Kasumi-1 (cell line): Measurements from ENCODE around the gene TEAD3.
"Not testable (repeated sequence)": the region's sequence is repeated elsewhere in the genome, so short reads cannot be mapped to it uniquely, and the experiment has no call there.

ENCODE experiments used
- DNase-seq, 2 experiments: peaks; one replicate each; lab custom pipeline; 2025; lab: John Stamatoyannopoulos, UW

TEAD3 gene

GRCh38 chr6:35451354-35452182, 45.3 kb downstream of the TEAD3 start:
- no peak for DNase-seq

- peak; percentile 88 to 94 for DNase-seq
Measured at GRCh38 chr6:35449287-35449881, 47.5 kb downstream of the TEAD3 start.

GRCh38 chr6:35448191-35448590, 48.7 kb downstream of the TEAD3 start:
- no peak for DNase-seq

- no peak for DNase-seq
Measured at GRCh38 chr6:35445691-35446090, 51.2 kb downstream of the TEAD3 start.

- no peak for DNase-seq
Measured at GRCh38 chr6:35443341-35444030, 53.4 kb downstream of the TEAD3 start.

- no peak for DNase-seq
Measured at GRCh38 chr6:35442693-35443092, 54.2 kb downstream of the TEAD3 start.

- no peak for DNase-seq
Measured at GRCh38 chr6:35441642-35442041, 55.2 kb downstream of the TEAD3 start.

GRCh38 chr6:35441205-35441604, 55.7 kb downstream of the TEAD3 start:
- DNase-seq: no peak

GRCh38 chr6:35439308-35439707, 57.6 kb downstream of the TEAD3 start:
- DNase-seq: no peak

GRCh38 chr6:35438378-35439065, 58.4 kb downstream of the TEAD3 start:
- not testable (repeated sequence) for DNase-seq

- DNase-seq: no peak
Measured at GRCh38 chr6:35436071-35436857, 60.6 kb downstream of the TEAD3 start.

GRCh38 chr6:35435074-35435837, 61.6 kb downstream of the TEAD3 start:
- no peak for DNase-seq

- DNase-seq: not testable (repeated sequence)
Measured at GRCh38 chr6:35432702-35433101, 64.2 kb downstream of the TEAD3 start.

GRCh38 chr6:35432291-35432690, 64.6 kb downstream of the TEAD3 start:
- no peak for DNase-seq

GRCh38 chr6:35429463-35429862, 67.4 kb downstream of the TEAD3 start:
- peak in 1 of 2 experiments; percentile 48 for DNase-seq

GRCh38 chr6:35428421-35429149, 68.3 kb downstream of the TEAD3 start:
- no peak for DNase-seq

- no peak for DNase-seq
Measured at GRCh38 chr6:35427851-35428321, 69.0 kb downstream of the TEAD3 start.

- no peak for DNase-seq
Measured at GRCh38 chr6:35427435-35427834, 69.4 kb downstream of the TEAD3 start.

GRCh38 chr6:35426074-35426473, 70.8 kb downstream of the TEAD3 start:
- DNase-seq: peak; percentile 61 to 62

- no peak for DNase-seq
Measured at GRCh38 chr6:35425284-35425683, 71.6 kb downstream of the TEAD3 start.
